ENCODE results near the gene MSX2. TPM values are rescaled to one million over a fixed set of nuclear protein-coding genes. Genes with fewer than 3 reads are reported as not detected.

Gene MSX2
- total and polyA plus RNA-seq, 2 of the 8 experiments (the other 6 are each of a cell fraction or from before 2014, with no cell fraction given), result 0.24 to 0.47 TPM

DNA sequence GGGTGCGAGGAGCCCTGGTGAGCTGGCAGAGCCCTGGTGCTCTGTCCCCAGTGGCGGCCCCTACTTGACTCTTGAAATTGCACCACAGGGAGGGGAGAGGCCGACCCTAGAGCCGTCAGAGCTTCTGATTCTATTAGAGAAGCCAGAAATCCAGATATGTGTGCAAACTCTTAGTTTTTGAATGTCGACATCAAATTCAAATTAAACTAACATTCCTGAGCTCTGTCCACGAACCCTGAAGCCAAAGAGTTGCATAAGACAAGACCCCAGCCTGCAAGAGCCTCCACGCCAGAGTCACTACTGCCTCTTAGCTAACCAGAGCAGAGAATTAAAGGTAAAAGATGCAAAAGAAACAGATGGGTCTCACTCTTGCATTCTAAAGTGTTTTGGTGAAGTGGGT is 29.8 kb upstream of the MSX2 start:
- peaks cover 6 to 17% (median 12%) of the 10 kb centered on the region in 4 experiments for H3K4me1 ChIP-seq (replicated peaks in 1 of 4; ENCODE audit: control insufficient read depth in 3 of 4, insufficient read depth in 4 of 4, low read length in 3 of 4)
- TF ChIP-seq POU5F1 (IDR thresholded peaks at IDR 0.05; ENCODE audit: low read depth, low read length) (no peak), EGR1 (IDR thresholded peaks at IDR 0.05; ENCODE audit: borderline replicate concordance, low read depth, low read length) (no peak), GTF2F1 (IDR thresholded peaks at IDR 0.05; ENCODE audit: borderline replicate concordance, low read depth, low read length) (no peak), SP1 (IDR thresholded peaks at IDR 0.05; ENCODE audit: low read depth, low read length) (no peak)
- TF ChIP-seq, protein P1, sequence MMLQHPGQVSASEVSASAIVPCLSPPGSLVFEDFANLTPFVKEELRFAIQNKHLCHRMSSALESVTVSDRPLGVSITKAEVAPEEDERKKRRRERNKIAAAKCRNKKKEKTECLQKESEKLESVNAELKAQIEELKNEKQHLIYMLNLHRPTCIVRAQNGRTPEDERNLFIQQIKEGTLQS (IDR thresholded peaks at IDR 0.05; ENCODE audit: insufficient read depth, low read depth, low read length), result no peak
- 0 out of 2 replicates have a peak overlapping the region, but pooled peaks have one; percentile 91 for H2BK12ac ChIP-seq (ENCODE audit: low read depth, low read length)
- H2BK120ac ChIP-seq (replicated peaks; ENCODE audit: low read depth, low read length), result no peak overlapping the region
- no peaks in the 10 kb centered on the region for H4K20me1 ChIP-seq (replicated peaks in 1 of 2; ENCODE audit: control insufficient read depth in 1 of 2, insufficient read depth in 2 of 2, low read length in 2 of 2)
- H3K23me2 ChIP-seq (ENCODE audit: low read depth, low read length), result no peaks in the 10 kb centered on the region
- H4K91ac ChIP-seq (replicated peaks; ENCODE audit: insufficient read length, low read length), result no peak overlapping the region
- H3K9me3 ChIP-seq (ENCODE audit: insufficient read depth in 2 of 2, low read depth in 1 of 2, low read length in 1 of 2), result no peaks in the 10 kb centered on the region
- no peaks in the 10 kb centered on the region for H3K36me3 ChIP-seq (ENCODE audit: control insufficient read depth in 2 of 4, insufficient read depth in 4 of 4, low read length in 3 of 4)
- CTCF ChIA-PET (ENCODE audit: partially characterized antibody), result interaction anchor here (0.8 to 1.7 kb wide), 4 partner anchors 15 to 275 kb away, joined by 3 to 6 read pairs (median 4); no protein-coding TSS in a partner anchor
- no peak overlapping the region for H3K23ac ChIP-seq (ENCODE audit: insufficient read length)
- no peak overlapping the region for H2BK15ac ChIP-seq (ENCODE audit: low read length)
- no peak overlapping the region for H4K5ac ChIP-seq (ENCODE audit: insufficient read length, low read depth, low read length)
- no peaks in the 10 kb centered on the region for H3K79me1 ChIP-seq (ENCODE audit: low read depth, low read length)
- H3K56ac ChIP-seq (replicated peaks; ENCODE audit: insufficient read length, low read depth, low read length), result no peak overlapping the region
- no peaks in the 10 kb centered on the region for H3K79me2 ChIP-seq (ENCODE audit: control insufficient read depth in 1 of 2, insufficient read depth in 2 of 2, low read length in 2 of 2)
- H2BK20ac ChIP-seq (ENCODE audit: low read length), result no peak overlapping the region
- POLR2A ChIA-PET (ENCODE audit: partially characterized antibody), result no interaction called here
- no peak overlapping the region for H3K4ac ChIP-seq (replicated peaks; ENCODE audit: insufficient read length, low read depth, low read length)
- no peak overlapping the region; the same call in 1 of the 2 replicates for H3K18ac ChIP-seq (ENCODE audit: extremely low read depth, low read length)
- DNase-seq (ENCODE audit: low read depth in 1 of 2, low spot score in 2 of 2) (no peak), FAIRE-seq (no peak)
- H2AK5ac ChIP-seq (ENCODE audit: low read depth, low read length), result no peak overlapping the region
- WGBS, 2 experiments (ENCODE audit: extremely low coverage in 1 of 2, insufficient coverage in 1 of 2, insufficient read length in 1 of 2, insufficient replicate concordance in 2 of 2, low coverage in 1 of 2, low lambda C conversion rate in 2 of 2, missing lambda C conversion rate in 1 of 2), result 52% methylated on average over 7 of the region's 7 CpGs; no CpG with 5 or more reads in 1 of the 2 experiments
- H3K4me3 ChIP-seq (ENCODE audit: extremely low read depth in 1 of 4, insufficient read depth in 2 of 4, low read depth in 3 of 4, low read length in 4 of 4), result no peak overlapping the region
- no peak overlapping the region for H3K27ac ChIP-seq (ENCODE audit: low read depth, low read length)
- no peak overlapping the region for H4K8ac ChIP-seq (ENCODE audit: extremely low read depth, insufficient read depth, low read length)
- H3K27me3 ChIP-seq (replicated peaks in 1 of 4; ENCODE audit: control insufficient read depth in 3 of 4, extremely low read depth in 1 of 4, insufficient read depth in 3 of 4, low read length in 3 of 4), result peaks cover 2 to 32% (median 23%) of the 10 kb centered on the region in 4 experiments
- no peak overlapping the region for H3K4me2 ChIP-seq (ENCODE audit: insufficient read depth in 1 of 2, low read depth in 2 of 2, low read length in 2 of 2)
- no peak overlapping the region for H3K14ac ChIP-seq (ENCODE audit: insufficient read length)
- no peak overlapping the region for H2AFZ ChIP-seq (ENCODE audit: low read length)
- no peak overlapping the region for H3K9ac ChIP-seq (replicated peaks in 1 of 4; ENCODE audit: extremely low read depth in 1 of 4, low read depth in 3 of 4, low read length in 3 of 4)
- no peak overlapping the region for H2BK5ac ChIP-seq (ENCODE audit: low read depth, low read length)
